ENCODE measurements around the gene TGM4.

- no peak for TF ChIP-seq CTCF (IDR thresholded peaks at IDR 0.05)
- no peak for TF ChIP-seq POLR2A (IDR thresholded peaks at IDR 0.05)
These were observed 9.0 kb downstream of the TGM4 start for GRCh38 chr3:44883213-44883955.

Measured in breast epithelium (tissue), 3 donors.